Gastrocnemius medialis (tissue), 4 donors: ENCODE results near the gene ITPR1. TPM values are rescaled to one million over a fixed set of nuclear protein-coding genes. Genes with fewer than 3 reads are reported as not detected.

Experiments
- ATAC-seq, 2 donors: fragments of 150-250 bp; one replicate each; pipeline ENCODE4 v1.9.1; 2016
- DNase-seq, 2 donors: peaks; one replicate each; pipeline ENCODE4 v3.0.0-alpha.2; 2019
- H3K27ac ChIP-seq, 4 donors: fragments of 200-600 bp; sonication (generic); 1 replicate in 1 of 4; 2 replicates in 3 of 4; pipeline ENCODE4 v1.5.1; 2016 to 2018; ENCODE audit warnings: mild to moderate bottlenecking in 2 of 4, moderate library complexity in 1 of 4
- H3K27me3 ChIP-seq, 3 donors: fragments of 200-600 bp; sonication (generic) in 2 of 3; 1 replicate in 1 of 3; 2 replicates in 2 of 3; pipeline versions ENCODE4 v1.5.1 to v1.6.0; 2016 to 2019; ENCODE audit warnings: mild to moderate bottlenecking in 1 of 3, moderate library complexity in 1 of 3
- H3K36me3 ChIP-seq, 2 donors: fragments of 200-600 bp; sonication (generic) in 1 of 2; one replicate each; pipeline ENCODE4 v1.5.1; 2017 to 2018
- H3K4me1 ChIP-seq, 2 donors: fragments of 200-600 bp; sonication (generic) in 1 of 2; one replicate each; pipeline ENCODE4 v1.5.1; 2016 to 2017; ENCODE audit warnings: mild to moderate bottlenecking in 2 of 2
- H3K4me3 ChIP-seq, 4 donors: fragments of 200-600 bp; sonication (generic) in 3 of 4; 1 replicate in 1 of 4; 2 replicates in 3 of 4; pipeline ENCODE4 v1.5.1; 2016 to 2019; ENCODE audit warnings: mild to moderate bottlenecking in 2 of 4
- H3K9me3 ChIP-seq, 3 donors: fragments of 200-600 bp; sonication (generic) in 2 of 3; 1 replicate in 1 of 3; 2 replicates in 2 of 3; pipeline ENCODE4 v1.5.1; 2016 to 2019
- POLR2A ChIP-seq, 2 donors: fragments of 450-650 bp; IDR thresholded peaks; one replicate each; pipeline ENCODE4 v1.6.1; 2017; ENCODE audit warnings: antibody characterized with exemption in 2 of 2, mild to moderate bottlenecking in 2 of 2, moderate library complexity in 2 of 2
- in situ Hi-C, 4 donors: fragments of 200-750 bp; cut with MboI; loops; one replicate each; pipeline versions ENCODE4 v1.15.0 to v1.8.0; 2017; ENCODE audit warnings: low sequenced_read_pairs in 4 of 4
- intact Hi-C: fragments of 100-400 bp; cut with DNase I; formaldehyde crosslinking; loops from one replicate; pipeline ENCODE4 v1.15.1; 2023; ENCODE audit warnings: low total_unique reads
- total RNA-seq, 4 donors: library from RNA; depleted of rRNA; stranded (reverse); fragments of >200 nt; gene quantifications; one replicate each; pipeline versions ENCODE4 v1.1.0 to v1.2.3, GENCODE V29; 2016
- TF ChIP-seq, protein P1 (sequence below), 5 experiments: fragments of 450-650 bp in 3 of 5; fragments of 200-600 bp in 2 of 5; sonication (generic) in 2 of 5; IDR thresholded peaks in 4 of 5; conservative IDR thresholded peaks in 1 of 5; 1 replicate in 4 of 5; 2 replicates in 1 of 5; pipeline ENCODE4 v1.5.1; 2016 to 2019; ENCODE audit warnings: antibody characterized with exemption in 5 of 5, mild to moderate bottlenecking in 3 of 5, moderate library complexity in 3 of 5

The ITPR1 gene
- total RNA-seq, 4 donors from 2014 or later = 5.5 to 21.7 (median 11.3) TPM

DNA sequence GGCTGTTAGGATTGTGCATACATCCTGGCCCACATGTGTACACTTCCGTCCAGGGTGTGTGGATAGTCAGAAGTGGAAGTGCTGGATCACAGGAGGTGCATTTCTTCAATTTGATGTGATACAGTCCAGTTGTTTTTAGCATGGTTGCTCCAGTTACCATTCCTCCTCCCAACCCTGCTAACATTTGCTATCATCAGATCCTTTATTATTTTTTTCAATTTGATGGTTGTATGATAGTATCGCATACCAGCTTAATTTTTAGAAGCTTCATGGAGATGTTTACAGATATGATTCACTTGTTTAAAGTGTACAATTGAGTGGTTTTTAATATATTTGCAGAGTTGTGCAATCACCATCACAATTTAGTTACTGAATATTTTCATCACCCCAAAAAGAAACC lies 202.7 kb downstream of the ITPR1 start:
- no peaks in the 10 kb centered on the region for H3K9me3 ChIP-seq
- no peak overlapping the region for H3K4me3 ChIP-seq
- intact Hi-C loops (no loop called here), in situ Hi-C loops (no loop called here)
- TF ChIP-seq, protein P1, sequence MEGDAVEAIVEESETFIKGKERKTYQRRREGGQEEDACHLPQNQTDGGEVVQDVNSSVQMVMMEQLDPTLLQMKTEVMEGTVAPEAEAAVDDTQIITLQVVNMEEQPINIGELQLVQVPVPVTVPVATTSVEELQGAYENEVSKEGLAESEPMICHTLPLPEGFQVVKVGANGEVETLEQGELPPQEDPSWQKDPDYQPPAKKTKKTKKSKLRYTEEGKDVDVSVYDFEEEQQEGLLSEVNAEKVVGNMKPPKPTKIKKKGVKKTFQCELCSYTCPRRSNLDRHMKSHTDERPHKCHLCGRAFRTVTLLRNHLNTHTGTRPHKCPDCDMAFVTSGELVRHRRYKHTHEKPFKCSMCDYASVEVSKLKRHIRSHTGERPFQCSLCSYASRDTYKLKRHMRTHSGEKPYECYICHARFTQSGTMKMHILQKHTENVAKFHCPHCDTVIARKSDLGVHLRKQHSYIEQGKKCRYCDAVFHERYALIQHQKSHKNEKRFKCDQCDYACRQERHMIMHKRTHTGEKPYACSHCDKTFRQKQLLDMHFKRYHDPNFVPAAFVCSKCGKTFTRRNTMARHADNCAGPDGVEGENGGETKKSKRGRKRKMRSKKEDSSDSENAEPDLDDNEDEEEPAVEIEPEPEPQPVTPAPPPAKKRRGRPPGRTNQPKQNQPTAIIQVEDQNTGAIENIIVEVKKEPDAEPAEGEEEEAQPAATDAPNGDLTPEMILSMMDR (IDR thresholded peaks at IDR 0.05 in 4 of 5, conservative IDR thresholded peaks at IDR 0.05 in 1 of 5) = no peak
- TF ChIP-seq POLR2A (IDR thresholded peaks at IDR 0.05) = no peak
- no peak for DNase-seq
- no peak overlapping the region for H3K27ac ChIP-seq
- no peak for ATAC-seq
- no peaks in the 10 kb centered on the region for H3K36me3 ChIP-seq
- H3K27me3 ChIP-seq = no peaks in the 10 kb centered on the region
- no peaks in the 10 kb centered on the region for H3K4me1 ChIP-seq

DNA sequence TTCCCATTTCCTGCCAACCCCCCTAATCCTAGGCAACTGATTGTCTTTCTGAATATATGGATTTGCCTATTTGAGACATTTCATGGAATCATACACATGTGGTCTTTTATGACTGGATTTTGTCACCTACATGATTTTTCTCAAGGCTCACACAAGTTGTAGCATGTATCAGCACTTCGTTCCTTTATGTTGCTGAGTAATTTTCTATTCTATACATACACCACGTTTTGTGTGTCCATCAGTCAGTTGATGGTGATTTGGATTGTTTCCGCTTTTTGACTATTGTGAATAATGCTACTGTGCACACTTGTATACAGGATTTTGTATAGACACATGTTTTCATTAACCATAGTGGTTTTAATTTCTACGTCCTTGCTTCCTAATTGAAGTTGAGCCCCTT lies 203.1 kb downstream of the ITPR1 start:
- no peak overlapping the region for H3K4me3 ChIP-seq
- H3K27me3 ChIP-seq = no peaks in the 10 kb centered on the region
- no peak overlapping the region for H3K27ac ChIP-seq
- TF ChIP-seq, protein P1 (IDR thresholded peaks at IDR 0.05 in 4 of 5, conservative IDR thresholded peaks at IDR 0.05 in 1 of 5) = no peak
- no peak for TF ChIP-seq POLR2A (IDR thresholded peaks at IDR 0.05)
- ATAC-seq (no peak), DNase-seq (no peak)
- no peaks in the 10 kb centered on the region for H3K9me3 ChIP-seq
- H3K4me1 ChIP-seq = no peaks in the 10 kb centered on the region
- H3K36me3 ChIP-seq = no peaks in the 10 kb centered on the region
- intact Hi-C loops (no loop called here), in situ Hi-C loops (no loop called here)

DNA sequence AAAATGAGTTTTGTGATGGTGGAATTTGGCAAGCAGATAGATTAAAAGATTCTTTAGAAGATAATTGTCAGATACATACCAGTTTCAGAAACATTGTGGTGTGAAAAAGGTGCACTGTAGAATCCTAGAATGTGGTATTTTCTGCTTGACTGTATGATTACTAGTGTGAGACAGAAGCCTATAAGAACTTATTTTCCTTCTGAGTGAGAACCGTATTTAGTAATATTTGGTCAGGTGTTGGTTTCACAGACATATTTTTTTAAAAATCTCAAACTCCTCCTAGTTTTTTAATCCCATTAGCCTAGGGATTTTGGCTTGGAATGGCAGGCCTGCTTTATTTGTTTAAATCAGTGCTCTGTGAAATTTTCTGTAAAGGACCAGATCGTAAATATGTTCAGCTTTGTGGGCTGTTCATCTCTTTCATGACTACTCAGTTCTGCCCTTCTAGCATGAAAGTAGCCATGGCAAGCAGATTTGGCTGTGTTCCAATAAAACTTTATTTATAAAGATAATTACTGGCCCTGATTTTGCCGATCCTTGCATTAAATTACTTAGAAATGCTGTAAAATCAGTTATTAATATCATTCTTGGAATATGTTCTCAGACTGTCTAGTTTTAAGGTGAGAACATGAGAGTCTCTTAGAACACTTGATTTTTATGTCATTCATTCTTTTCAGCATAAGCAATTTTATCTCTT lies 205.1 kb downstream of the ITPR1 start:
- TF ChIP-seq, protein P1 (IDR thresholded peaks at IDR 0.05 in 4 of 5, conservative IDR thresholded peaks at IDR 0.05 in 1 of 5) = no peak
- TF ChIP-seq POLR2A (IDR thresholded peaks at IDR 0.05) = no peak
- Histone ChIP-seq H3K4me3 (no peak overlapping the region), H3K36me3 (no peaks in the 10 kb centered on the region), H3K9me3 (no peaks in the 10 kb centered on the region), H3K27ac (no peak overlapping the region), H3K27me3 (no peaks in the 10 kb centered on the region), H3K4me1 (no peaks in the 10 kb centered on the region)
- in situ Hi-C loops (no loop called here), intact Hi-C loops (no loop called here)
- DNase-seq (no peak), ATAC-seq (no peak)

DNA sequence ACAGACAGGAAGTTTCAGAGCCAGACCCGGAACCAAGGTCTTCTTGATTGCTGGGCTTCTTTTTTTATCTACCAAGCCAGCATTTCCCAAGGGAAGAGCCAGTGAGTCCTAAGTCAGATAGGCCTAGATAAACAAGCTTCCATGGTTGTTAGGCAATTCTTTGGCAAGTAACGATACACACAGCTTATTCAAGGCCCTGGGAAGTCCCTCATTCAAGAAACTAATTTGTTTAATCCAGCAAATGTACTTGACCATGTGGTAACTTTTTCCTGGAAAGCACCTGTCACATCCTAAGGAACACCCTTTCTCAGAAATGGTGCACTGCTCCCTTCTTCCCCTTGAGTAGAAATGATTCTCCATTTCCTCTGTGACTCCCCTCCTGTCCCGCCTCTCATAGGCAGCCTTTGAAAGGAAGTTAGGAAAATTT lies 209.9 kb downstream of the ITPR1 start:
- DNase-seq = no peak
- no peak for TF ChIP-seq POLR2A (IDR thresholded peaks at IDR 0.05)
- TF ChIP-seq, protein P1 (IDR thresholded peaks at IDR 0.05 in 4 of 5, conservative IDR thresholded peaks at IDR 0.05 in 1 of 5) = no peak
- Histone ChIP-seq H3K9me3 (no peaks in the 10 kb centered on the region), H3K4me3 (no peak overlapping the region), H3K4me1 (no peaks in the 10 kb centered on the region), H3K27me3 (no peaks in the 10 kb centered on the region), H3K27ac (no peak overlapping the region), H3K36me3 (no peaks in the 10 kb centered on the region)
- intact Hi-C loops (no loop called here), in situ Hi-C loops (loop anchor here in 1 of 4 donors (25.0 kb wide), 1 partner anchor 509 kb away; no protein-coding TSS in a partner anchor)
- ATAC-seq = no peak
